Measurements from ENCODE around the gene MRTFA.

MRTFA gene

GRCh38 chr22:40421941-40422340 is 214.6 kb downstream of the MRTFA start:
- no peak for FAIRE-seq
- no peak for TF ChIP-seq CTCF (IDR thresholded peaks at IDR 0.05; ENCODE audit: insufficient read depth, missing control alignments)

GRCh38 chr22:40421082-40421350 is 215.5 kb downstream of the MRTFA start:
- no peak for TF ChIP-seq CTCF (IDR thresholded peaks at IDR 0.05; ENCODE audit: insufficient read depth, missing control alignments)
- FAIRE-seq (no peak), DNase-seq (ENCODE audit: insufficient read length, low spot score) (no peak)

More at GRCh38 chr22:40421941-40422340, 214.6 kb downstream of the MRTFA start:
- no peak for DNase-seq (ENCODE audit: insufficient read length, low spot score)

GRCh38 chr22:40420341-40421081 is 216.0 kb downstream of the MRTFA start:
- DNase-seq (ENCODE audit: insufficient read length, low spot score) (no peak), FAIRE-seq (no peak)
- TF ChIP-seq CTCF (IDR thresholded peaks at IDR 0.05; ENCODE audit: insufficient read depth, missing control alignments), result no peak

GRCh38 chr22:40419718-40420117 is 216.8 kb downstream of the MRTFA start:
- TF ChIP-seq CTCF (IDR thresholded peaks at IDR 0.05; ENCODE audit: insufficient read depth, missing control alignments), result no peak
- FAIRE-seq, result no peak
- DNase-seq (ENCODE audit: insufficient read length, low spot score), result no peak

GRCh38 chr22:40418366-40419201 is 217.9 kb downstream of the MRTFA start:
- DNase-seq (ENCODE audit: insufficient read length, low spot score), result no peak
- FAIRE-seq, result no peak
- no peak for TF ChIP-seq CTCF (IDR thresholded peaks at IDR 0.05; ENCODE audit: insufficient read depth, missing control alignments)

- DNase-seq (ENCODE audit: insufficient read length, low spot score) (no peak), FAIRE-seq (no peak)
- no peak for TF ChIP-seq CTCF (IDR thresholded peaks at IDR 0.05; ENCODE audit: insufficient read depth, missing control alignments)
These were observed 218.6 kb downstream of the MRTFA start for GRCh38 chr22:40417881-40418280.

- FAIRE-seq (no peak), DNase-seq (ENCODE audit: insufficient read length, low spot score) (no peak)
- no peak for TF ChIP-seq CTCF (IDR thresholded peaks at IDR 0.05; ENCODE audit: insufficient read depth, missing control alignments)
These were observed 219.5 kb downstream of the MRTFA start for GRCh38 chr22:40417041-40417440.
